ENCODE data around the gene CPB2. TPM values are rescaled to one million over a fixed set of nuclear protein-coding genes. Genes with fewer than 3 reads are reported as not detected.

CPB2 gene
- total and polyA plus RNA-seq, 2 donors (not counting 1 experiment from before 2014, with no cell fraction given), result not detected

GRCh38 chr13:46040763-46041162 is 64.1 kb downstream of the CPB2 start:
- no peak for DNase-seq (ENCODE audit: low read depth in 2 of 2)
- peaks cover 3% of the 10 kb centered on the region for H3K4me1 ChIP-seq (ENCODE audit: control insufficient read depth, extremely low read depth, insufficient read depth, low read length)
- no peak overlapping the region for H3K27ac ChIP-seq (ENCODE audit: insufficient read depth, low read length)
- H3K27me3 ChIP-seq (ENCODE audit: control insufficient read depth, insufficient read depth, low read length), result no peaks in the 10 kb centered on the region
- no peak for TF ChIP-seq EZH2 (IDR thresholded peaks at IDR 0.05; ENCODE audit: low read length, missing control alignments)
- TF ChIP-seq CTCF (conservative IDR thresholded peaks at IDR 0.05 in 1 of 2, IDR thresholded peaks at IDR 0.05 in 1 of 2; ENCODE audit: low read depth in 1 of 2, low read length in 2 of 2), result no peak
- no peak overlapping the region for H3K4me2 ChIP-seq (ENCODE audit: extremely low read depth, insufficient read depth, low read length)
- H3K4me3 ChIP-seq (replicated peaks in 1 of 4; ENCODE audit: control extremely low read depth in 1 of 4, insufficient read depth in 1 of 4, low read depth in 3 of 4, low read length in 4 of 4), result no peak overlapping the region
- no peak overlapping the region for H2AFZ ChIP-seq (ENCODE audit: low read length)
- no peaks in the 10 kb centered on the region for H3K9me3 ChIP-seq (ENCODE audit: control insufficient read depth, insufficient read depth, low read depth, low read length)
- peaks cover 1% of the 10 kb centered on the region for H3K36me3 ChIP-seq (ENCODE audit: control insufficient read depth, insufficient read depth, low read length)
- peaks cover 10% of the 10 kb centered on the region for H3K79me2 ChIP-seq (ENCODE audit: control insufficient read depth, insufficient read depth, low read length)
- H4K20me1 ChIP-seq (ENCODE audit: control insufficient read depth, extremely low read depth, insufficient read depth, low read length), result no peaks in the 10 kb centered on the region
- no peak overlapping the region for H3K9ac ChIP-seq (ENCODE audit: insufficient read depth, low read length)

- peak; percentile 25 to 86 for DNase-seq (ENCODE audit: low read depth in 2 of 2)
- TF ChIP-seq CTCF (conservative IDR thresholded peaks at IDR 0.05 in 1 of 2, IDR thresholded peaks at IDR 0.05 in 1 of 2; ENCODE audit: low read depth in 1 of 2, low read length in 2 of 2), result no peak
- Histone ChIP-seq H3K27ac (ENCODE audit: insufficient read depth, low read length) (no peak overlapping the region), H3K9ac (ENCODE audit: insufficient read depth, low read length) (no peak overlapping the region), H3K9me3 (ENCODE audit: control insufficient read depth, insufficient read depth, low read depth, low read length) (no peaks in the 10 kb centered on the region), H3K4me2 (ENCODE audit: extremely low read depth, insufficient read depth, low read length) (no peak overlapping the region), H4K20me1 (ENCODE audit: control insufficient read depth, extremely low read depth, insufficient read depth, low read length) (no peaks in the 10 kb centered on the region), H3K4me3 (replicated peaks in 1 of 4; ENCODE audit: control extremely low read depth in 1 of 4, insufficient read depth in 1 of 4, low read depth in 3 of 4, low read length in 4 of 4) (no peak overlapping the region), H3K27me3 (ENCODE audit: control insufficient read depth, insufficient read depth, low read length) (no peaks in the 10 kb centered on the region), H3K4me1 (ENCODE audit: control insufficient read depth, extremely low read depth, insufficient read depth, low read length) (peaks cover 3% of the 10 kb centered on the region), H2AFZ (ENCODE audit: low read length) (no peak overlapping the region), H3K36me3 (ENCODE audit: control insufficient read depth, insufficient read depth, low read length) (peaks cover 1% of the 10 kb centered on the region), H3K79me2 (ENCODE audit: control insufficient read depth, insufficient read depth, low read length) (peaks cover 1% of the 10 kb centered on the region)
Observed at GRCh38 chr13:46039411-46040182, 65.2 kb downstream of the CPB2 start.

GRCh38 chr13:46038296-46038695 is 66.5 kb downstream of the CPB2 start:
- TF ChIP-seq CTCF (conservative IDR thresholded peaks at IDR 0.05 in 1 of 2, IDR thresholded peaks at IDR 0.05 in 1 of 2; ENCODE audit: low read depth in 1 of 2, low read length in 2 of 2) (no peak), EZH2 (IDR thresholded peaks at IDR 0.05; ENCODE audit: low read length, missing control alignments) (no peak)
- no peak overlapping the region for H3K27ac ChIP-seq (ENCODE audit: insufficient read depth, low read length)
- no peaks in the 10 kb centered on the region for H4K20me1 ChIP-seq (ENCODE audit: control insufficient read depth, extremely low read depth, insufficient read depth, low read length)
- no peak overlapping the region for H3K4me2 ChIP-seq (ENCODE audit: extremely low read depth, insufficient read depth, low read length)
- no peak overlapping the region for H2AFZ ChIP-seq (ENCODE audit: low read length)
- no peaks in the 10 kb centered on the region for H3K27me3 ChIP-seq (ENCODE audit: control insufficient read depth, insufficient read depth, low read length)
- no peaks in the 10 kb centered on the region for H3K9me3 ChIP-seq (ENCODE audit: control insufficient read depth, insufficient read depth, low read depth, low read length)
- H3K79me2 ChIP-seq (ENCODE audit: control insufficient read depth, insufficient read depth, low read length), result peaks cover 1% of the 10 kb centered on the region
- no peak overlapping the region for H3K4me3 ChIP-seq (replicated peaks in 1 of 4; ENCODE audit: control extremely low read depth in 1 of 4, insufficient read depth in 1 of 4, low read depth in 3 of 4, low read length in 4 of 4)
- H3K9ac ChIP-seq (ENCODE audit: insufficient read depth, low read length), result no peak overlapping the region
- DNase-seq (ENCODE audit: low read depth in 2 of 2), result no peak
- H3K4me1 ChIP-seq (ENCODE audit: control insufficient read depth, extremely low read depth, insufficient read depth, low read length), result peaks cover 3% of the 10 kb centered on the region
- H3K36me3 ChIP-seq (ENCODE audit: control insufficient read depth, insufficient read depth, low read length), result peaks cover 1% of the 10 kb centered on the region
